Fibroblast of lung (primary cell): ENCODE data around the gene PLEKHA6.

Experiments used
- CTCF ChIP-seq, 2 donors: IDR thresholded peaks in 1 of 2; conservative IDR thresholded peaks in 1 of 2; 1 replicate in 1 of 2; 2 replicates in 1 of 2; pipeline ENCODE4 v1.5.1; 2011 to 2012; ENCODE audit warnings: low read length in 2 of 2, control low read depth in 1 of 2, inconsistent platforms in 1 of 2, low read depth in 1 of 2, mild to moderate bottlenecking in 1 of 2
- EZH2 ChIP-seq: IDR thresholded peaks from 2 replicates; pipeline ENCODE4 v1.5.1; 2012; ENCODE audit warnings: low read length, control low read depth, mild to moderate bottlenecking; ENCODE audit errors: missing control alignments

- no peak for TF ChIP-seq CTCF (conservative IDR thresholded peaks at IDR 0.05 in 1 of 2, IDR thresholded peaks at IDR 0.05 in 1 of 2; ENCODE audit: low read depth in 1 of 2, low read length in 2 of 2)
- no peak for TF ChIP-seq EZH2
Observed at GRCh38 chr1:204304067-204304466, 55.7 kb downstream of the PLEKHA6 start.
